Stimulated activated CD4-positive, alpha-beta T cell treated with anti-CD3 and anti-CD28 coated beads, Interleukin-1b, Interleukin-23, amount 100 ng/mL, for 48 hours (primary cell): ENCODE measurements around the gene CRACR2A.

ENCODE experiments used
- DNase-seq: peaks from one replicate; pipeline ENCODE4 v3.0.0-alpha.2; 2020

The CRACR2A gene

DNA sequence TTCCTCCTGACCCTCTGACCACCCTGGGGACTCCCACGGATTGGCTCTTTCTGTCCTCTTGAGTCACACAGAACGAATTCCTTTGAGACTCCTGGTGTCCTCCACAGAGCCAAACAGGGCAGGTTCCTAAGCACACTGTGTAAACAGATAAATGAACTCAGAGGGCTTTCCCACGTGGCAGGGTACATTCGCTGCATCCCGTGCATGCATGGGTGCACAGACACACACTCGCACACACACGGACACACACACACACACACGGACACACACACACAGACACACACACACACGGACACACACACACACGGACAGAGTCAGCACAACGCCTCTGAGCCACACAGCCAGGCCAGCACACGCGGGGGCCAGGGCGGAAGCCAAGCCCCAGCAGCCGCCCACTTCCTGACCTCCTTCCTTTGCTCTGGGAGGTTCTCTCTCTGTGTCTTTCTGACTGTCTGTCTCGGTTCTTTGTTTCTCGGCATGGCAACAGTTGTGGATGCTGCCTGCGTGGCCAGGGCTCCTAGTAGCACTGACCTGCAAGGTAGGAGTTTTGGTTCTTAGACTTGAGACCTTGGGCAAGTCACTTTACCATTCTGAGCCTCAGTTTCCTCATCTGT, 706 bp downstream of the CRACR2A start:
- peak; percentile 61 for DNase-seq

DNA sequence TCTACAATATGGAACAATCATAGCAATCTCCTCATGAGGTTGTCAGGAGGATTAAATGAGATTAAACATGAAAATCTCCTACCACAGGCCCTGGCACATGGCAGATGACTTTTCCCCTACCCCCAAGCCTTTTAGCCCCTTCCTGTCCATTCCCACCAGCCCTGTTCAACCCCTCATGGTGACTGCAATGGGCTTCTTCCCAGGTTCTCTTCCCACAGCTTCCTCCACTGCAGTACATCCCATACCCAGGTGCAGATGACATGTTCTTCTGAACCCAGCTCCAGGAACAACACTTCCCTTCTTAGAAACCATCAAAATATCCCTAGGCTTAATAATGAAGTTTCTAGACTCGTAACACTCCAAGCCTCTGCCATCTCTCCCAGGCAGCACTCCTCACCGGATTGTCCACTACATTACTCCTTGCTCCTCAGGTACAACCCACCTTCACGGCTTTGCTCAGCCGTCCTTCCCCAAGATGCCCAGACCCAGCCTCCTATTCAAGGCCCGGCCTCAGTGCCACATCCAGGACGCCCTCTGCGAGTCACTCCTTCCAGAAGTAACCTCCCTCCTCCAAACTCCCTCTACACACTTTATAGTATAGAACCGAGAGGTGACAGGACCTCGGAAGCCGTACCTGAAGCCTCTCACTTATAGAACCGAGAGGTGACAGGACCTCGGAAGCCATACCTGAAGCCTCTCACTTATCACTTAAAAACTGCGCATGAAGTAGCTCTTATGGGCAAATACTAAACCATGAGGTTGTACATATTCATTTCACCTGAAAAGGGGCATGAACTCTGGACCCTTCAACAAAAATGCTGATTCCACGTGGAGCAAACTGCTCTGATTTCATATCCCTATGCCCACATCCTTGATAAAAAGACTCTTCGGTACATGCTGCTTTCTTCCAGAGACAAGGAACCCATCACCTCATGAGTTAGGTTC, 1.5 kb downstream of the CRACR2A start:
- no peak for DNase-seq

DNA sequence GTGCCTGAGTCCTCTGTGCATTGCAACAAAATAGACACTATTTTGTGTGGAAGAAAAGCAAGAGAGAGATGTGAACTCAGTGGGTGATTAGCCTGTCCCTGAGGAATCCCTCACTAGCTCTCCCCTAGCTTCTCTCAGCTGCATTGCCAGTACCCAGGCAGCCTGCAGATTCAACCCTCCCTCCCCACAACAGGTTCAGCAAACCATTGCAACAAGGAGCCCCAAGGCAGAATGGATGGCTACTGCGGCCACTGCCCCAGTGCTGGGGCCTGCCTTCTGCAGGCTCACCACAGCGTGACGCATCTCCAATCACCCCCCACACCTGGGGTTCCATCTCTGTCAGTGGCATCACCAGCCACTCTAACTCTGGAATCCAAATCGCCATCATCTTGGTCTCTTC, 2.3 kb downstream of the CRACR2A start:
- no peak for DNase-seq

DNA sequence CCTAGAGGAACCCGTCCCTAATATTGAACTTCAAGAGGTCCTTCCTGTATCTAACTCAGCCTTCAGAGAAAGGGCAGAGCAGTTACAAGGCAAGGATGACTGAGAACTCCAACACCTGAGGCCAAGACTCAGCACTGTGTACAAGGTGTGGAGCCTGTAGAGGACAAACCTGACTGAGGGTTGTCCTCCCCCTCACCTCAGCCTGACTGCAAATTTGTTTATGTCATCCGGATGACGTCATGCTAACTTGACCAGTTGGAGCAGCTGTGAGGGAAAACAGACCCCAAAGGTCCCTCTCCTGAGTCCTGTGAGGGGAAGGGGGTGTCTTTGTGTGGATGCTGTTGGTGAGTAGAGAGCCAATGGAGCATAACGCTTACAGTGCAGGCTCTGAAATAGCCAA, 4.3 kb downstream of the CRACR2A start:
- no peak for DNase-seq

DNA sequence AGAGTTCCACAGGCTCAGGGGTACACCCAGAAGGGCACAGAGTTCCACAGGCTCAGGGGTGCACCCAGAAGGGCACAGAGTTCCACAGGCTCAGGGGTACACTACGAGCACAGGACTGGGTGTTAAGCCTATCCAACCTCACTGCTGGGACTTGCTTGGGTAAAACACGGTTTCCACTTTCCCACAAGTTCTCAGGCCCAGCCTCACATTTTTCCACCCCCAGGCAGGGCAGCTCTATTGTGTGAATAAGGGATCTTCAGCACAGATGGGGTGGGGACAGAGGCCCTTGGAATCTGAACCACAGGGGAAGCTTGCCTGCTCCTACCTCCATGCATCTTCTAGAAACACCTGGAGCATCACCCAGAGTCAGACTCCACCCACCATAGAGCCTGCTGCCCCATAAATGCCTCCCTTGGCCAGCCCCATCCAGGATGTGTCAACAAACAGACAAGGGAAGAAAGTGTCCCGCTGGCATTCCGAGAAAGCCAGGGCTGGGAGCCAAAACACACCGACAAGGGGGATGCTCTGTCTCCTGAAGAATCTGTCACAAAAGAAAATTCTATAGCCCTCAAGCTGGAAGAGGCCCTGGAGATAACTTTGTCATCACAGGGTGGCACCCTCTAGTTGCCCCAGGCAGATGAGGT, 4.8 kb downstream of the CRACR2A start:
- no peak for DNase-seq

DNA sequence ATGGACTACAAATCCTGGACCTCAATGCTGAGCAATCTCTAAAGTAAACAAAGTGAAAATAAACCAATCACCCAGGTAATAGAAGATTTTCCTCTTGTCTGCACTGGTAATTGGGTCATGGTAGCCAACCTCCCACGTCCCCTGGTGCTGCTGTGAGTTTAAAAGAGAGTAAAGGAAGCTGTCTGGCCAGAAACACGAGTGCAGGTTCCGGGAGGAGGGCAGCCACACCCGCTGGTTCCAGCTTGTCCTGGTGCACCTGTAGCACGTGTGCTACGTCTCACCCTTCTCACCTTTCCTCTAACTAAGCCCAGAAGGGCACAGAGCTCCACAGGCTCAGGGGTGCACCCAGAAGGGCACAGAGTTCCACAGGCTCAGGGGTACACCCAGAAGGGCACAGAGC, 5.4 kb downstream of the CRACR2A start:
- DNase-seq, result no peak

DNA sequence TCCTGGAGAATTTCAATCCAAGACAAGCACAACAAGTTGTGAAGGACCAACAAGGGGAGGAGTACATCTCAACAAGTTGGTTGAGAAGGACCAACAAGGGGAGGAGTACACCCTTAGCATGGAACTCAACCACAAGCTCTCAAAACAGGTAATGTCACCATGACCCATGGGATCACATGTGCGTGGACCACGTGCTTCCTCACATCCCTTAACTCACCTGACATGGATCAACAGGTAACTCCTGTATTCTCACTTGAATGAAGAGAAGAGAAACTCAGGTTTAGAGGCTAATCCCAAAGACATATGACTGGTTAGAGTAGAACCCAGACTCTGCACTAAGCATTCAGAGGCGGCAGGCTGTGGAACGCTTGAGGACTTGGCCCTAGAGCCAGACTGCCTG, 6.2 kb downstream of the CRACR2A start:
- DNase-seq, result no peak

DNA sequence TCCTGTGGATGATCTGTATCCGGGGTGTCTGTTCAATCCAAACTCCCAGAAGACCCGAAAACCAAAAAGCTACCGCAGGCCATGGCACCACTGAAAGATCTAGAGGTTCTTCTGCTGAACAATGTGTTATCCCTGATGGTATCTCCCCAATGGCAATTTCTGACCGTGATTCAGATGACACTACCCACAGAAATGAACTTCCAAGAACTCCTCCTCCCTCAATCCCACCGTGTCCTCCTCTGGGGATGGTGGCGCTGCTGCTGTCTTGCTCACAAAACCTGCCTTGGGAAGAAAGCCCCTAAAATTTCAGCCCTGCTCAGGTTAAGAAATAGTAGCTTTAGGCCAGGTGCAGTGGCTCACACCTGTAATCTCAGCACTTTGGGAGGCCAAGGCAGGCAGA, 7.8 kb downstream of the CRACR2A start:
- DNase-seq, result no peak

DNA sequence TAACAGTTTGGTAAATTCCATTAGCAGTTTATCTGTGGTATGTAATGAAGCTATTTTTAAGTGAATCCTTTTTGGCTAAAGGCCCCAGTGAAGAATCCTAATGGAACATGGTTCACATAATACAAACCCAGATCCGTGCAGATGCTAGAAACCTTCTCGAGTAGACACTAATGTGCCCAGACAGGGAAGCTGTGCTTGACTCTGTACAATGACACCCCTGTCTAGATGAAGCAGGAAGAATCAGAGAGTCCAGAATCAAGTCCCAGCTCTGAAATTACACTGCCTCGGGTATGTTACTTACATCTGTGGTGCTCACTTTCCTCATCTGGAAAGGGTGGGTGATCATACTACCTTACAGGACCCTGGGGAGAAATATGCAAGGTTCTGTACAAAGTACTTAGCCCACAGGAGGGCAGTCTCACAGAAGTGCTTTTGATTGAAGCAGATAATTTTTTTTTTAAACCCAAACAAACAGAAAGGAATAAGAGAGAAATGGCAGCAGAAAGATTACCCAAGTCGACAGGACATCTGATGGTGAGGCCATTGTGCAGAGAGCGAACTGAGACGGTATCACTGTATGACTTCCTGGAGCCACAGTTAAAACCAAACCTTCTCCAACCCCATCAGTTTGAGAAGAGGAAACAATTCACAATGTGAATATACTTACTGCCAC, 8.5 kb downstream of the CRACR2A start:
- no peak for DNase-seq

DNA sequence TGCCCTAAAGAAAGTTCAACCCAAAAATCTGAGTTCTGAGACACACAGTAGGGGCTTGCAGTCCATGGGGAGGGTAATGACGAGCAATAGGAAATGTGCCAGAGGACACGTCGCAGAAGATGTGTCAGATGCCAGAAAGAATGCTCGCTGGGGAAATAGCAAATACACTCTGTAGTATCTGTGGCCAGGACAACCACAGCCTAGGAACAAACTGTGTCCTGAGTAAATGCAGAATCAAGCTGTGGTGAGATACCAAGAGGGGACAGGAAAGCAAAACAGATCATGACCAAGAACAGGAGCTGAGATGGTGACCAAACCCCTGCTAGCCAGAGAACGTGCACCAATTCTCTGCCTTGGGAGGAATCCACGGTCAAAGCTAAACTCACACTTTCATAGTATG, 9.1 kb downstream of the CRACR2A start:
- peak; percentile 24 for DNase-seq

DNA sequence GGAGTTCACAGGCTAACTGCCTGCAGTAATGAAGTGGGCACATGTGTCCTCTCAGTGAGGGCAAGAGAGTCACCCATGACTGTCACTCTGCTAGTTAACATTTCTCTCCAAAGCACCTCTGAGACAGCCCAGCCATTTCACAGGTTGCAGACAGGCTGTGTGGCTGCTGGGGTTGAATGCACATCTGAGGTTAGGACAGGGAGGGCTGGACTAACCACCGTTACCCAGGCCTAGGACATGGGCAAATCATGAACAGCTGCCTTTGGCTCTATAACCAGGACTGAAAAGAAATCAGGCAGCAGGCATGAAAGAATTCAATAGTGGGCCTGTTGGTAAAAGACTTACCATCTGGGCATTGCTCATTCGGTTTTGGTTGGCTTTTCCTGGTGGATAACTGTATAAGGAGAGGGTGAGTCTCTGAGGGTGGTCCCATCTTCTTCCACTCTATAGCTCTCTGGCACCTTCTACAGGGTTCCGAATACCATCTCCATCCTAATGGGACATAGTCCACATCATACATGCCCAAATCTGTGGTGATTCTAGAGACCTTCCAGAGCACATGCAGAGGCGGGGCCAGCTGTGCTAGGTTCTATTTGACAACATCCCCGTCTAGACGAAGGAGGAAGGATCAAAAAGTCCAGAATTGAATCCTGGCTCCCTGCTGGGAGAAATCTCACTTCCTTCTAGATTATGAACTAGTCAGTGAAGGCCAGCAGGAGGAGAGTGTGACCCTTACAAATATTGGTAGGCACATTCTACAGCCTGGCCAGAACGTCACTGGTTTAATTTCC, 10.8 kb downstream of the CRACR2A start:
- DNase-seq, result no peak

DNA sequence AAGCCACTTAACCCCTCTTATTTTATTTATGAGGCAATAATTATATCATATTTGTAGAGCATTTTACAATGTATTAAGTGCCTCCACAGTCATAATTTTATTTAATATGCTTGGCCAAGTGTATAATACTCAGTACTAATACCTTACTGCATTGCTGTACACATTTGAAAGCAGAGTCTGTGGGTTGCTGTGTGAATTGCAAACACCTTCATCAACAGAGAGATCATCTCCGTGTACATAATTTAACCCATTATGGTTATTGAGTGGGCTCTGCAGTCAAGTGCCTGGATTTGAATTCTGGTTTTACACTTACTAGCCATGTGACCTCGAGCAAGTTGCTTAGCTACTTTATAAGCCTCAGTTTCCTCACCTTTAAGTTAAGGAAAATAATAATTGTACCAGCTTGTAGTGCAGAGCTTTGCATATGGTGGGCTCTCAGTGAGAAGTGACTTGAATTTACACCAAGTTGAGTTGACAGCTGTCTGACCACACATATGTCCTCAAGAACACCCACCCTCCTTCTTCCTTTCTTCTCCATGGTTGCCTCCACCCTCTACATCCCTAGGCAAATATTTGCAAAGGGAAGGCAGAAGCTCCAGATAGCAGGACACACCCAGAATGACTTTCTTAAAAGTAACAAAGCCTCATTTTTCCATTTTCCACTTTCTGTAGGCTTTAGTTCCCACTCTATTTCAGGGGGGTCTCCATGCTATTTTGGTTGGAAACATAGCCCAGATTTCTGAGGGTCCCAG, 12.3 kb downstream of the CRACR2A start:
- no peak for DNase-seq

DNA sequence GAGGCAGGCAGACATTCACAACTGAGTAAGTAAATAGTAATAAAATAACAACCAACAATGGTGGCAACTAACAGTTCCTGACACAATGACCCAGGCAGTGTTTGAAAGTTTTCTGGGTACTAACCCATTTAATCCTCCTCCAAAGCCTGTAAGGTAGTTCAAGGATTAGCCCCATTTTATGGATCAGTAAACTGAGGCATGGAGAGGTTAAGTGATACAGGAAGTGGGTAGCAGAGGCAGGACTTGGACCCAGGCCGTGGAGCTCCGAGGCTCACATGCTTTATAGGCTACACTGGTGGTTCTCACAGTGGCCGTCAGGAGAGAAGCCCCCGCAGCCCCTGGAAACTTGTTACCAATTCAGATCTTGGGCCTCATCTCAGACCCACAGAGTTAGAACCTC, 17.5 kb downstream of the CRACR2A start:
- no peak for DNase-seq

DNA sequence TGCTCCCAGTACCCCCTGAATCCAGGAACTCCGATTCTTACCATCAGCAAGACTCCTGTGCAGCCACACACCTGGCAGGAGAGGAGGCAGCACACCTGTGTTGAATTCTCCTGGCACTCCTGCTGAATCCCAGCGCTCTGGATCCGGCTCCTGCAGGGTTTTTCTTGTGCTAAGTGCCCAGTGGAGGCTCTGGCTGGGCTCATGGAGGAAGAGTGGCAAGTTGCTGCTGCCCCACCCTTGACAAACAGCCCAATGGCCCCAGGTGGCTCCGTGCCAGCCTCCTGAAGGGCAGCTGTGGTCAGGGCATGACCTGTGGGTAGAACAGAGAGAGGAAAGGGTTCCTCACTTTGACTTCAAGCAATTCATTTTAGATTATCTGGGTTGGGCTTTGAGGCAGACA, 20.0 kb downstream of the CRACR2A start:
- no peak for DNase-seq

DNA sequence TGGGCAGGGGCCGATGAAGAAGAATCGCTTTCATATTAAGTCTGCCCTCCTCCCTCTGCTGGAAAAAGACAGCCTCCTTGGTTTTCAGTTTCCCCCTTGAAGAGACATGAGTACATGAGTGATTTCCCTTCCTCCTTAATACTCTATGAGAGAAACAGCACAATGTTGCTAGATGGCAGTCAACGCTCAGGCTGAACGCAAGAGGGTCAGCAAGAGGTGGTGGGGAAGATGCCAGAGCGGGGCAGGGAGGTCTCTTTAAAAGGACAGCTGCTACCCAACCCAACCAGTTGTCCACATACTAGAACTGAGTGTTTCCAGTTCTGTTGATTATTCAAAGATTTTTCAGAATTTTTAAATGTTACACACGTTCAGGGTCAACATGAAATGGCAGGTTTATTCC, 22.8 kb downstream of the CRACR2A start:
- DNase-seq, result no peak

DNA sequence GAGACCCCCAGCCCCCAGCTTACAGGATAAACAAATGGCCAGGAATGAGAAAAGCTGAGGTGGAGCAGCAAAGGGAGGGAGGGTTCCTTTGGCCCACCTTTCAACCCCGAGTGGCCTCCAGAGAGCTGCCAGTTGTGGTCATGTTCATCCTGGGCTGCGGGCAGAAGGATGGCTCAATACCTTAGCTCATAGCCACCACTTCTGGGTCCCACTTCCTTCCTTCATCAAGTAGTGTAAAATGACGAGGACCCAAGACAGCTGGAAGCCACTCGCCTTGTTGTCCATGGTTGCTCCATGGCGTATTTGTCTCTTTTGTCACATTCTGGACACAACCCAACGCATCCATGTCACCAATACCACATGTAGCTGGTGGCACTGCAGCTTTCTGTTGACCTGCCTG, 24.2 kb downstream of the CRACR2A start:
- no peak for DNase-seq

DNA sequence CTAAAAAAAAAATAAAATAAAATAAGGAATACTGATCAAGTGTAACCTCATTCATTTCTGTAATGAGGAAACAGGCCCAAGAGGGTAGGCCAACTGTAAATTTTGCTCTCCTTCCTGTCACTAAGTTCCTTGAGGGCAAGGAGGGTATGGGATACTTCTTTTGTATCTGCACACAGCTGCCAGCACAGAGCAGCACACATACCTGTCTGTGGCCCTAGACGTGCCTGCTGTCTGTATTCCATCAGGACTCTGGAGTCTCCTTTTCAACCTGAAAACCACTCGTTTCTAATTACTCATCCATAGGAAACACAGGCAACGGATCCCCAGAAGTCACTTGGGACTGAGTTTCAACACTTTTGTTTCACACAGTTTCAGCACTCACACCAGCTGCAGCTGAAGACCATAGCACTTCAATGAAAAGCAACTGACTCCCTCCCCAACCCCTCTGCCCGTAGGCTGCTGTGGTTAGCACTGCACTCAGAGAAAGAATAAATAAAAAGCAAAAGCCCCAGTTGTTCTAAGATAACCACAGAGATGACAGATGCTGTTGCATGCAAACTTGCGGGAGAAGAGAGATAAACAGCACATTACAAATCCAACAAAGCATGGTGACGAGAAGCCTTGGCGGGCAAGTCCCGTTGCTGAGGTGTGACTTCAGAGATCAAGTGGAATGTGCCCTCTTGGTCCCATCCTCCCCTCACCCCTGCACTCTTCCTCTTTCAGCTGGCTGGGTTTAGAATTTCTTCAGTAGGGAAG, 24.9 kb downstream of the CRACR2A start:
- DNase-seq, result peak; percentile 30

DNA sequence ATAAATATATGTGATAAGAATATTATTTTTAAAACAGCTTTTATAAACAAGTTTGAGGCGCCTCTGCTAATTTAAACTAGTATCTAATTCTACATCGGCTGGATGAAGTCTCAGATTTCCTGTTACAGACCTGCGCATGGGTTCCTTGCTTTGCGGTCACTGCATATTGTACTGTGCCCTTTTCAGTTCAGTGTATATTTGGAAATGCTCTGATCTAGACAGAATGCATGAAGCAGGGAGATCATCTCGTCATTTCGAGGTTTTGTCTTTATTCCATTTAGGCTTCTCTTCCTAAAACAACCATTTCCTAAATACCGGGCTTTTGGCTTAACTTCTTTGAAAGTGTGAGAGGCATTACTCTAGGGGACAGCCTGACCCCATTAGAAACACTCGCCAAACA, 25.6 kb downstream of the CRACR2A start:
- DNase-seq, result no peak

DNA sequence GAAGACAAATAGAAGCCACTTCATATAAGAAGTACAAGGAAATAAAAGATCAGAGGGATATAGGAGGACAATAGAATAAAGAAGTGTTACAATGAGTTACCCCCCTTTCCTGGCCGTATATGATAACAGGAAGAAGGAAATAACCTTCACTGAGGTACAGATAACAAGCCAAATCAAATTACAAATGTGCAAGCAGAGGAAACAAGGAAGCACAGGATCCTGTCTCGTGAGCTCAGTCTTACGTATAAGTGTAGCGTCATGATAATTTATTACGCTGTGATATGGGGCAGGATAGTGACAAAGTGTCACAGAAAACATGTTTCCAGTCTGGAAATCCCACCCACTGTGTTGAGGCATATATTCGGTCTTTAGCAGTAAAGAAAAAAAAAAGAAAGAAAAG, 26.5 kb downstream of the CRACR2A start:
- no peak for DNase-seq

DNA sequence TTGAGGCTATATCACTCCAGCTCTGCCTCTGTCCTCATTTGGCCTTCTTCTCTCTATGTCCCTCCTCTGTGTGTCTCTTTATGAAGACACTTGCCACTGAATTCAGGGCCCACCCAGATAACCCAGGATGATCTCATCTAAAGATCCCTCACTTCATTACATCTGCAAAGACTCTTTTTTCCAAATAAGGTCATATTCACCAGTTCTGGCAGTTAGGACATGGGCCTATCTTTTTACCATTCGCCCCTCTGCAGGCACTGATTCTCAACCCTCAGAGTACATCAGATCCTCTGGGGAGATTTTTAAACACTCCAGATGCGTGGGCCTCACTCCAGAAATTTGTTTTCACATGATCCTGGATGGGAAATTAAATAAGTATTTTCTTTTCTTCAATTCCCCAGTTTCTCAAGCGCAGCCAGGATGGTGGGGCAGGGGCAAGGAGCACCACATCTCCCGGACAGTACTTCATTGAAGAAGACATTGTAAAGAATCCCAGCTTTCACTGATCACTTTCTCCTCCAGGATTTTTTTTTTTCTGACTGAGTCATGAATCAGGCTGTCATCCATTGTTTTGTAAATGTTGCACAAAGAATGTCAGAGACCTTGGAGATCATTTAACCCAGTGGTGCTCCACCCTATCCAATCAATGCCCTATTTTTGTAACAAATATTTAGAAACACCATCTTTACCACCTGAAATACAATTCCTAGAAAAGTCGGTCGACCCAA, 27.4 kb downstream of the CRACR2A start:
- no peak for DNase-seq
